GM23338 (cell line): Measurements from ENCODE around the gene TOLLIP. TPM values are rescaled to one million over a fixed set of nuclear protein-coding genes. Genes with fewer than 3 reads are reported as not detected.

Experiments
- ATAC-seq: fragments of 200-7000 bp; cut with Tn5 transposase; 3 replicates; pipeline ENCODE4 v1.9.1; 2020
- DNase-seq: peaks from one replicate; pipeline ENCODE4 v3.0.0-alpha.2; 2015; ENCODE audit warnings: low spot score
- H2AFZ ChIP-seq: fragments of 200-600 bp; sonication (generic); 2 replicates; pipeline ENCODE4 v1.8.0; 2016; ENCODE audit warnings: antibody characterized with exemption, mild to moderate bottlenecking, moderate library complexity
- H3F3A ChIP-seq: fragments of 200-600 bp; sonication (generic); replicated peaks from 2 replicates; pipeline ENCODE4 v1.8.0; 2017; ENCODE audit warnings: antibody characterized with exemption, mixed run types, low read depth
- H3K27ac ChIP-seq: fragments of 200-600 bp; sonication (generic); 2 replicates; pipeline ENCODE4 v1.6.1; 2016; ENCODE audit warnings: low read depth
- H3K27me3 ChIP-seq: fragments of 200-600 bp; sonication (generic); 2 replicates; pipeline ENCODE4 v1.8.0; 2016; ENCODE audit warnings: mild to moderate bottlenecking, mixed run types, moderate library complexity; ENCODE audit not compliant: insufficient read depth
- H3K36me3 ChIP-seq: fragments of 200-600 bp; sonication (generic); 2 replicates; pipeline ENCODE4 v1.8.0; 2016; ENCODE audit warnings: mild to moderate bottlenecking; ENCODE audit not compliant: insufficient read depth
- H3K4me1 ChIP-seq: fragments of 200-600 bp; sonication (generic); 2 replicates; pipeline ENCODE4 v1.8.0; 2016; ENCODE audit warnings: mild to moderate bottlenecking, moderate library complexity; ENCODE audit not compliant: insufficient read depth
- H3K4me2 ChIP-seq: fragments of 200-600 bp; sonication (generic); 2 replicates; pipeline ENCODE4 v1.7.1; 2017; ENCODE audit warnings: mixed run types
- H3K4me3 ChIP-seq: fragments of 200-600 bp; sonication (generic); 2 replicates; pipeline ENCODE4 v1.6.1; 2016; ENCODE audit warnings: mixed run types
- H3K79me2 ChIP-seq: fragments of 200-600 bp; sonication (generic); replicated peaks from 2 replicates; pipeline ENCODE4 v1.8.0; 2017; ENCODE audit warnings: mild to moderate bottlenecking; ENCODE audit not compliant: insufficient read depth
- H3K9me2 ChIP-seq: fragments of 200-600 bp; sonication (generic); 2 replicates; pipeline ENCODE4 v1.8.0; 2017; ENCODE audit not compliant: insufficient read depth
- H4K20me1 ChIP-seq: fragments of 200-600 bp; sonication (generic); replicated peaks from 2 replicates; pipeline ENCODE4 v1.8.0; 2017; ENCODE audit warnings: mild to moderate bottlenecking; ENCODE audit not compliant: insufficient read depth
- H3K27ac Mint-ChIP-seq: 2 replicates; pipeline ENCODE4 v1.8.0; 2020; ENCODE audit warnings: inconsistent platforms, mild to moderate bottlenecking, moderate library complexity, mixed read lengths
- H3K27me3 Mint-ChIP-seq: 3 replicates; pipeline ENCODE4 v1.8.0; 2022; ENCODE audit warnings: low read depth, mild to moderate bottlenecking, moderate library complexity, mixed read lengths, inconsistent platforms; ENCODE audit not compliant: insufficient read depth, poor library complexity
- H3K36me3 Mint-ChIP-seq: 3 replicates; pipeline ENCODE4 v1.8.0; 2021; ENCODE audit warnings: low read depth, mild to moderate bottlenecking, inconsistent platforms, moderate library complexity, mixed read lengths
- H3K4me1 Mint-ChIP-seq: 3 replicates; pipeline ENCODE4 v1.8.0; 2020; ENCODE audit warnings: mild to moderate bottlenecking, inconsistent platforms, mixed read lengths
- H3K4me3 Mint-ChIP-seq: 3 replicates; pipeline ENCODE4 v1.8.0; 2021; ENCODE audit warnings: moderate library complexity, mild to moderate bottlenecking, inconsistent platforms, mixed read lengths
- H3K9me3 Mint-ChIP-seq: 3 replicates; pipeline ENCODE4 v1.8.0; 2020; ENCODE audit warnings: moderate library complexity, mild to moderate bottlenecking, inconsistent platforms, mixed read lengths
- CREB1 ChIP-seq: fragments of 250-450 bp; sonication (Bioruptor Pico); IDR thresholded peaks from 2 replicates; pipeline ENCODE4 v1.5.0; 2020; ENCODE audit warnings: low read depth, mild to moderate bottlenecking, moderate library complexity
- ETS1 ChIP-seq: IDR thresholded peaks from 2 replicates; pipeline ENCODE4 v1.6.1; 2016; ENCODE audit warnings: antibody characterized with exemption
- EZH2 ChIP-seq: fragments of 200-600 bp; sonication (generic); IDR thresholded peaks from one replicate; pipeline ENCODE4 v1.8.0; 2017; ENCODE audit warnings: antibody characterized with exemption, mild to moderate bottlenecking, low read depth; ENCODE audit not compliant: unreplicated experiment
- EZH2phosphoT487 ChIP-seq: fragments of 200-600 bp; sonication (generic); IDR thresholded peaks from one replicate; pipeline ENCODE4 v1.8.1; 2018; ENCODE audit warnings: antibody characterized with exemption; ENCODE audit not compliant: unreplicated experiment
- JUNB ChIP-seq: IDR thresholded peaks from one replicate; pipeline ENCODE4 v1.6.1; 2016; ENCODE audit warnings: antibody characterized with exemption; ENCODE audit not compliant: unreplicated experiment
- NANOG ChIP-seq: IDR thresholded peaks from 2 replicates; pipeline ENCODE4 v1.6.1; 2016; ENCODE audit warnings: antibody characterized with exemption, borderline replicate concordance
- POLR2AphosphoS5 ChIP-seq: IDR thresholded peaks from 2 replicates; pipeline ENCODE4 v1.6.1; 2016; ENCODE audit warnings: antibody characterized with exemption, low read depth
- REST ChIP-seq: IDR thresholded peaks from one replicate; pipeline ENCODE4 v1.6.1; 2018; ENCODE audit warnings: antibody characterized with exemption; ENCODE audit not compliant: unreplicated experiment
- STAT1 ChIP-seq: IDR thresholded peaks from one replicate; pipeline ENCODE4 v1.6.1; 2016; ENCODE audit warnings: antibody characterized with exemption; ENCODE audit not compliant: unreplicated experiment
- ZNF114 ChIP-seq: fragments of 250-450 bp; sonication (Bioruptor Pico); IDR thresholded peaks from 2 replicates; pipeline ENCODE4 v1.5.0; 2020; ENCODE audit warnings: mild to moderate bottlenecking, moderate library complexity
- ZNF331 ChIP-seq: fragments of 250-450 bp; sonication (Bioruptor Pico); IDR thresholded peaks from 2 replicates; pipeline ENCODE4 v1.5.0; 2020; ENCODE audit warnings: low read depth, mild to moderate bottlenecking, moderate library complexity
- polyA plus RNA-seq: library from polyadenylated mRNA; unstranded; fragments of >200 nt; fragmentation: Nextera tagmentation; extraction: Ambion mirVana; gene quantifications from 2 replicates; pipeline ENCODE4 v1.2.1, GENCODE V29; 2016
- total RNA-seq: library from RNA; depleted of rRNA; stranded (reverse); fragments of >200 nt; shearing (Covaris generic); gene quantifications from 2 replicates; pipeline ENCODE4 v1.2.3, GENCODE V29; 2014
- TF ChIP-seq, protein P1 (sequence below), 2 experiments: fragments of 200-600 bp in 1 of 2; sonication (generic) in 1 of 2; conservative IDR thresholded peaks; 2 replicates each; pipeline versions ENCODE4 v1.5.1 to v1.6.1; 2016 to 2017; ENCODE audit warnings: antibody characterized with exemption in 2 of 2, low read depth in 2 of 2, mild to moderate bottlenecking in 2 of 2, moderate library complexity in 1 of 2
- TF ChIP-seq, protein P2 (sequence below): fragments of 250-450 bp; sonication (Bioruptor Pico); IDR thresholded peaks from 2 replicates; pipeline ENCODE4 v1.5.0; 2020; ENCODE audit warnings: mild to moderate bottlenecking, moderate library complexity

Gene TOLLIP
- total and polyA plus RNA-seq, 2 experiments from 2014 or later, result 13.5 to 18.0 TPM

DNA sequence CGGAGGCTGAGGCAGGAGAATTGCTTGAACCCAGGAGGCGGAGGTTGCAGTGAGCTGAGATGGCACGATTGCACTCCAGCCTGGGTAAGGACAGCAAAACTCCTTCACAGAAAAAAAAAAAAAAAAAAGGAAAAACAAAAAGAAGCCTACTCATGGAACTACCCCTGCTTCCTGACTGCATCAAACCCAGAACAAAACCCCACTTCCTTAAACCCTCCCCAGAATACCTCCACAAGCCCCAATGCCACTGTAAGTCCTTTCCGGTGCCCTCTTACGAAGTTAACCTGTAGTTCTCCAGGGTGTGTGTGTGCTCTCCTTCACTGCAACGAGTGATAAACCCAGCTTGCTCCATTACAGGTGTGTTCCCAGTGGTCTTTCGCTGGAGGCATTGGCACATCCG lies 8.6 kb upstream of the TOLLIP start:
- H3K36me3 Mint-ChIP-seq, result peaks cover 5% of the 10 kb centered on the region; the same call in 1 of the 3 replicates
- TF ChIP-seq ZNF331, result no peak
- no peak for TF ChIP-seq STAT1
- no peak for TF ChIP-seq EZH2
- TF ChIP-seq EZH2phosphoT487, result no peak
- TF ChIP-seq JUNB, result no peak
- no peak for TF ChIP-seq NANOG
- TF ChIP-seq, protein P1, sequence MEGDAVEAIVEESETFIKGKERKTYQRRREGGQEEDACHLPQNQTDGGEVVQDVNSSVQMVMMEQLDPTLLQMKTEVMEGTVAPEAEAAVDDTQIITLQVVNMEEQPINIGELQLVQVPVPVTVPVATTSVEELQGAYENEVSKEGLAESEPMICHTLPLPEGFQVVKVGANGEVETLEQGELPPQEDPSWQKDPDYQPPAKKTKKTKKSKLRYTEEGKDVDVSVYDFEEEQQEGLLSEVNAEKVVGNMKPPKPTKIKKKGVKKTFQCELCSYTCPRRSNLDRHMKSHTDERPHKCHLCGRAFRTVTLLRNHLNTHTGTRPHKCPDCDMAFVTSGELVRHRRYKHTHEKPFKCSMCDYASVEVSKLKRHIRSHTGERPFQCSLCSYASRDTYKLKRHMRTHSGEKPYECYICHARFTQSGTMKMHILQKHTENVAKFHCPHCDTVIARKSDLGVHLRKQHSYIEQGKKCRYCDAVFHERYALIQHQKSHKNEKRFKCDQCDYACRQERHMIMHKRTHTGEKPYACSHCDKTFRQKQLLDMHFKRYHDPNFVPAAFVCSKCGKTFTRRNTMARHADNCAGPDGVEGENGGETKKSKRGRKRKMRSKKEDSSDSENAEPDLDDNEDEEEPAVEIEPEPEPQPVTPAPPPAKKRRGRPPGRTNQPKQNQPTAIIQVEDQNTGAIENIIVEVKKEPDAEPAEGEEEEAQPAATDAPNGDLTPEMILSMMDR (conservative IDR thresholded peaks at IDR 0.05; ENCODE audit: low read depth in 2 of 2), result no peak
- TF ChIP-seq REST, result no peak
- TF ChIP-seq ZNF114 (CRISPR knock-in tag), result no peak
- TF ChIP-seq ETS1, result no peak
- TF ChIP-seq CREB1, result no peak
- TF ChIP-seq, protein P2, sequence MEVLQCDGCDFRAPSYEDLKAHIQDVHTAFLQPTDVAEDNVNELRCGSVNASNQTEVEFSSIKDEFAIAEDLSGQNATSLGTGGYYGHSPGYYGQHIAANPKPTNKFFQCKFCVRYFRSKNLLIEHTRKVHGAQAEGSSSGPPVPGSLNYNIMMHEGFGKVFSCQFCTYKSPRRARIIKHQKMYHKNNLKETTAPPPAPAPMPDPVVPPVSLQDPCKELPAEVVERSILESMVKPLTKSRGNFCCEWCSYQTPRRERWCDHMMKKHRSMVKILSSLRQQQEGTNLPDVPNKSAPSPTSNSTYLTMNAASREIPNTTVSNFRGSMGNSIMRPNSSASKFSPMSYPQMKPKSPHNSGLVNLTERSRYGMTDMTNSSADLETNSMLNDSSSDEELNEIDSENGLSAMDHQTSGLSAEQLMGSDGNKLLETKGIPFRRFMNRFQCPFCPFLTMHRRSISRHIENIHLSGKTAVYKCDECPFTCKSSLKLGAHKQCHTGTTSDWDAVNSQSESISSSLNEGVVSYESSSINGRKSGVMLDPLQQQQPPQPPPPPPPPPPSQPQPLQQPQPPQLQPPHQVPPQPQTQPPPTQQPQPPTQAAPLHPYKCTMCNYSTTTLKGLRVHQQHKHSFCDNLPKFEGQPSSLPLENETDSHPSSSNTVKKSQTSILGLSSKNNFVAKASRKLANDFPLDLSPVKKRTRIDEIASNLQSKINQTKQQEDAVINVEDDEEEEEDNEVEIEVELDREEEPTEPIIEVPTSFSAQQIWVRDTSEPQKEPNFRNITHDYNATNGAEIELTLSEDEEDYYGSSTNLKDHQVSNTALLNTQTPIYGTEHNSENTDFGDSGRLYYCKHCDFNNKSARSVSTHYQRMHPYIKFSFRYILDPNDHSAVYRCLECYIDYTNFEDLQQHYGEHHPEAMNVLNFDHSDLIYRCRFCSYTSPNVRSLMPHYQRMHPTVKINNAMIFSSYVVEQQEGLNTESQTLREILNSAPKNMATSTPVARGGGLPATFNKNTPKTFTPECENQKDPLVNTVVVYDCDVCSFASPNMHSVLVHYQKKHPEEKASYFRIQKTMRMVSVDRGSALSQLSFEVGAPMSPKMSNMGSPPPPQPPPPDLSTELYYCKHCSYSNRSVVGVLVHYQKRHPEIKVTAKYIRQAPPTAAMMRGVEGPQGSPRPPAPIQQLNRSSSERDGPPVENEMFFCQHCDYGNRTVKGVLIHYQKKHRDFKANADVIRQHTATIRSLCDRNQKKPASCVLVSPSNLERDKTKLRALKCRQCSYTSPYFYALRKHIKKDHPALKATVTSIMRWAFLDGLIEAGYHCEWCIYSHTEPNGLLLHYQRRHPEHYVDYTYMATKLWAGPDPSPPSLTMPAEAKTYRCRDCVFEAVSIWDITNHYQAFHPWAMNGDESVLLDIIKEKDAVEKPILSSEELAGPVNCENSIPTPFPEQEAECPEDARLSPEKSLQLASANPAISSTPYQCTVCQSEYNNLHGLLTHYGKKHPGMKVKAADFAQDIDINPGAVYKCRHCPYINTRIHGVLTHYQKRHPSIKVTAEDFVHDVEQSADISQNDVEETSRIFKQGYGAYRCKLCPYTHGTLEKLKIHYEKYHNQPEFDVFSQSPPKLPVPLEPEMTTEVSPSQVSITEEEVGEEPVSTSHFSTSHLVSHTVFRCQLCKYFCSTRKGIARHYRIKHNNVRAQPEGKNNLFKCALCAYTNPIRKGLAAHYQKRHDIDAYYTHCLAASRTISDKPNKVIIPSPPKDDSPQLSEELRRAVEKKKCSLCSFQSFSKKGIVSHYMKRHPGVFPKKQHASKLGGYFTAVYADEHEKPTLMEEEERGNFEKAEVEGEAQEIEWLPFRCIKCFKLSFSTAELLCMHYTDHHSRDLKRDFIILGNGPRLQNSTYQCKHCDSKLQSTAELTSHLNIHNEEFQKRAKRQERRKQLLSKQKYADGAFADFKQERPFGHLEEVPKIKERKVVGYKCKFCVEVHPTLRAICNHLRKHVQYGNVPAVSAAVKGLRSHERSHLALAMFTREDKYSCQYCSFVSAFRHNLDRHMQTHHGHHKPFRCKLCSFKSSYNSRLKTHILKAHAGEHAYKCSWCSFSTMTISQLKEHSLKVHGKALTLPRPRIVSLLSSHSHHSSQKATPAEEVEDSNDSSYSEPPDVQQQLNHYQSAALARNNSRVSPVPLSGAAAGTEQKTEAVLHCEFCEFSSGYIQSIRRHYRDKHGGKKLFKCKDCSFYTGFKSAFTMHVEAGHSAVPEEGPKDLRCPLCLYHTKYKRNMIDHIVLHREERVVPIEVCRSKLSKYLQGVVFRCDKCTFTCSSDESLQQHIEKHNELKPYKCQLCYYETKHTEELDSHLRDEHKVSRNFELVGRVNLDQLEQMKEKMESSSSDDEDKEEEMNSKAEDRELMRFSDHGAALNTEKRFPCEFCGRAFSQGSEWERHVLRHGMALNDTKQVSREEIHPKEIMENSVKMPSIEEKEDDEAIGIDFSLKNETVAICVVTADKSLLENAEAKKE, result no peak
- no peak for TF ChIP-seq POLR2AphosphoS5
- H3K4me2 ChIP-seq, result no peak overlapping the region
- H3K27ac ChIP-seq, result no peak overlapping the region
- no peak overlapping the region for H3K4me3 ChIP-seq
- no peak for DNase-seq
- H3K79me2 ChIP-seq, result no peaks in the 10 kb centered on the region
- no peak overlapping the region for H3K4me3 Mint-ChIP-seq
- H3K9me3 Mint-ChIP-seq, result peaks cover 8% of the 10 kb centered on the region; the same call in 2 of the 3 replicates
- H3K36me3 ChIP-seq, result no peaks in the 10 kb centered on the region
- no peaks in the 10 kb centered on the region for H3K4me1 Mint-ChIP-seq
- H3K27me3 ChIP-seq, result no peaks in the 10 kb centered on the region
- H4K20me1 ChIP-seq, result no peaks in the 10 kb centered on the region
- no peaks in the 10 kb centered on the region for H3K4me1 ChIP-seq
- no peaks in the 10 kb centered on the region for H3K9me2 ChIP-seq
- peaks cover 6% of the 10 kb centered on the region for H3K27me3 Mint-ChIP-seq
- H3F3A ChIP-seq, result no peaks in the 10 kb centered on the region
- no peak for ATAC-seq
- H2AFZ ChIP-seq, result no peak overlapping the region
- no peak overlapping the region for H3K27ac Mint-ChIP-seq
